ENCODE measurements around the gene DOCK4. TPM values are rescaled to one million over a fixed set of nuclear protein-coding genes. Genes with fewer than 3 reads are reported as not detected.

Gene DOCK4
- total and polyA plus RNA-seq, 4 donors, result 7.2 to 48.9 (median 12.8) TPM

DNA sequence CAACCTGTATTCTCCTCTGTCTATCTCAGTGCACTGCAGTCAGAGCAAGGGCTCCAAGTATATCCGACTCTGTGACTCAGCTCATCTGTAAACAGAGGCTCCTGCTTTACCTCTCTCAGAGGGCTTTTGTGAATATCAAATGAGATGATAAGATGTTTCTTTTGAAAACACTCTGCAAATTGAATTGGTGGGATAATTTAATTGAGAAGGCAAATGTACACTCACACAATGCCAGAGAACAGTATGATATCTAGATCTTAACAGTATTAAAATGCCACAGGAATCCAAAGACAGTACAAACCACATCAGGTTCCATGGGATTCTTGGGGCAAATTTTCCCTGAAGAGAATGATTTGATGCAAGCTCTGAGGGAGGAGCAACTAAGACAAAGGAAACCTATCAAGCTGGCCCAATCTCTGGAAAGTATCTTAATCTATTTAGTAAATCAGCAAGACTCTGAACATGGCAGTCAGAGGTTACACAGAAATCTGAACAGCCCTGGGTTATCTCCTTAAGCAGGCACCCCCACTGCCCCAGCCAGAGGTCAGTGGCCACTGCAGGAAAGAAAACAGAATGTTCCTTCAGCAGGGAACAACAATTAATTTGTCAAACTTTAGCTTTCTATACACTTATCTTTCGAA, 45.9 kb downstream of the DOCK4 start:
- Histone ChIP-seq H3K9me3 (ENCODE audit: control insufficient read depth in 4 of 4, low read length in 3 of 4) (no peaks in the 10 kb centered on the region), H3K4me3 (ENCODE audit: low read depth in 1 of 3, low read length in 3 of 3) (no peak overlapping the region), H3K4me1 (ENCODE audit: control insufficient read depth in 4 of 4, insufficient read depth in 4 of 4, low read length in 3 of 4) (peaks cover 10 to 23% (median 15%) of the 10 kb centered on the region in 4 donors), H3K9ac (ENCODE audit: low read depth in 1 of 2, low read length in 2 of 2) (no peak overlapping the region), H3K27me3 (ENCODE audit: control insufficient read depth in 4 of 4, insufficient read depth in 4 of 4, low read length in 3 of 4) (no peaks in the 10 kb centered on the region), H3K36me3 (ENCODE audit: control insufficient read depth in 4 of 4, insufficient read depth in 3 of 4, low read depth in 1 of 4, low read length in 3 of 4) (no peaks in the 10 kb centered on the region), H3K27ac (ENCODE audit: low read depth in 1 of 2, low read length in 2 of 2) (peak overlapping the region in 1 of 2 donors; percentile 3)
- WGBS, result 62% methylated on average over 2 of the region's 2 CpGs
- no peak for DNase-seq (ENCODE audit: low spot score)
- TF ChIP-seq SP1 (IDR thresholded peaks at IDR 0.05) (peak; percentile 29), RXRA (IDR thresholded peaks at IDR 0.05) (peak; percentile 6 to 35), YY1 (IDR thresholded peaks at IDR 0.05) (no peak), NR2F2 (IDR thresholded peaks at IDR 0.05) (peak; percentile 97)

DNA sequence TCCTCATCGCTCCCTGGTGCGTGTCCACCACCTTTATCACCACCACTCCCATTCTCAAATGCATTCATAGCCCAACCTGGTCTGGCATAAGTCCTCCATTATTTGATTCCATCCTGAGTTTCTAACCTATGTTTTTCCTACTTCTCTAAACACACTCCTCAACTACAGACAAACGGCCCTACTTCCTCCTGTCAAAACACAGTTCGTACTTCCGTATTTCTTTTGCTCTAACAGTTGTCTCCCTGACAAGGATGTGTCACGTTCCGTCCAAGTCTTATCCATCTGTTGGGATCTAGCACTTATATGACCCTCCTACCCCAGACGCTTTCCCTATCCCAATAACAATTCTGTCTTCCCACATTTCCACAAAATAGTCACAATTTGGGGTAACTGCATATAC, 46.8 kb downstream of the DOCK4 start:
- 78% methylated on average over 8 of the region's 8 CpGs for WGBS
- Histone ChIP-seq H3K27ac (ENCODE audit: low read depth in 1 of 2, low read length in 2 of 2) (no peak overlapping the region), H3K4me1 (ENCODE audit: control insufficient read depth in 4 of 4, insufficient read depth in 4 of 4, low read length in 3 of 4) (peaks cover 10 to 23% (median 14%) of the 10 kb centered on the region in 4 donors), H3K9me3 (ENCODE audit: control insufficient read depth in 4 of 4, low read length in 3 of 4) (no peaks in the 10 kb centered on the region), H3K9ac (ENCODE audit: low read depth in 1 of 2, low read length in 2 of 2) (no peak overlapping the region), H3K4me3 (ENCODE audit: low read depth in 1 of 3, low read length in 3 of 3) (no peak overlapping the region), H3K36me3 (ENCODE audit: control insufficient read depth in 4 of 4, insufficient read depth in 3 of 4, low read depth in 1 of 4, low read length in 3 of 4) (no peaks in the 10 kb centered on the region), H3K27me3 (ENCODE audit: control insufficient read depth in 4 of 4, insufficient read depth in 4 of 4, low read length in 3 of 4) (no peaks in the 10 kb centered on the region)
- no peak for DNase-seq (ENCODE audit: low spot score)
- no peak for TF ChIP-seq EGR1 (IDR thresholded peaks at IDR 0.05; ENCODE audit: low read depth in 2 of 2)
- TF ChIP-seq, protein P1, sequence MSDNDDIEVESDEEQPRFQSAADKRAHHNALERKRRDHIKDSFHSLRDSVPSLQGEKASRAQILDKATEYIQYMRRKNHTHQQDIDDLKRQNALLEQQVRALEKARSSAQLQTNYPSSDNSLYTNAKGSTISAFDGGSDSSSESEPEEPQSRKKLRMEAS (IDR thresholded peaks at IDR 0.05), result no peak
- TF ChIP-seq, protein P2, sequence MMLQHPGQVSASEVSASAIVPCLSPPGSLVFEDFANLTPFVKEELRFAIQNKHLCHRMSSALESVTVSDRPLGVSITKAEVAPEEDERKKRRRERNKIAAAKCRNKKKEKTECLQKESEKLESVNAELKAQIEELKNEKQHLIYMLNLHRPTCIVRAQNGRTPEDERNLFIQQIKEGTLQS (IDR thresholded peaks at IDR 0.05), result no peak
- no peak for TF ChIP-seq HNF4G (IDR thresholded peaks at IDR 0.05)
- TF ChIP-seq RAD21 (IDR thresholded peaks at IDR 0.05), result no peak
- TF ChIP-seq, protein P3, sequence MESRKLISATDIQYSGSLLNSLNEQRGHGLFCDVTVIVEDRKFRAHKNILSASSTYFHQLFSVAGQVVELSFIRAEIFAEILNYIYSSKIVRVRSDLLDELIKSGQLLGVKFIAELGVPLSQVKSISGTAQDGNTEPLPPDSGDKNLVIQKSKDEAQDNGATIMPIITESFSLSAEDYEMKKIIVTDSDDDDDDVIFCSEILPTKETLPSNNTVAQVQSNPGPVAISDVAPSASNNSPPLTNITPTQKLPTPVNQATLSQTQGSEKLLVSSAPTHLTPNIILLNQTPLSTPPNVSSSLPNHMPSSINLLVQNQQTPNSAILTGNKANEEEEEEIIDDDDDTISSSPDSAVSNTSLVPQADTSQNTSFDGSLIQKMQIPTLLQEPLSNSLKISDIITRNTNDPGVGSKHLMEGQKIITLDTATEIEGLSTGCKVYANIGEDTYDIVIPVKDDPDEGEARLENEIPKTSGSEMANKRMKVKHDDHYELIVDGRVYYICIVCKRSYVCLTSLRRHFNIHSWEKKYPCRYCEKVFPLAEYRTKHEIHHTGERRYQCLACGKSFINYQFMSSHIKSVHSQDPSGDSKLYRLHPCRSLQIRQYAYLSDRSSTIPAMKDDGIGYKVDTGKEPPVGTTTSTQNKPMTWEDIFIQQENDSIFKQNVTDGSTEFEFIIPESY (IDR thresholded peaks at IDR 0.05), result no peak
- TF ChIP-seq FOXA2 (IDR thresholded peaks at IDR 0.05), result no peak

DNA sequence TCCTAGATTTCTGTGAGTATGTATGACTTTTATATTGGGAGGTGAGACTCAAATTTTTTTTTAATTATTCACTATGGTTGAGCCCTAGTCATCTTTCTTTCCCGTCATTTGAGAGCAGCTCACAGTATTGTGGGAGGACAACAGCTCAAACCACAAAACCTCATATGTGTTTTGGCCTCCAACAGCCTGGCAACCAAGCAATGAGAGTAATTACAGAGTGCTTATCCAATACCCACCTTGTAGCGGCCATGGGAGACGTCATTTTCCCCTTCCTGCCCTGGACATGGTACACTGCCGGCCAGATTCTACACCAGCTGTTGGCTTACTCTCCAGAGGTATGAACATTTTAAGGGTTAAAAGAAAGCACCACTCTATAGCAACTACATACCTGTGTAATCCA, 49.1 kb downstream of the DOCK4 start:
- Histone ChIP-seq H3K27ac (ENCODE audit: low read depth in 1 of 2, low read length in 2 of 2) (no peak overlapping the region), H3K4me3 (ENCODE audit: low read depth in 1 of 3, low read length in 3 of 3) (no peak overlapping the region), H3K9me3 (ENCODE audit: control insufficient read depth in 4 of 4, low read length in 3 of 4) (no peaks in the 10 kb centered on the region), H3K4me1 (ENCODE audit: control insufficient read depth in 4 of 4, insufficient read depth in 4 of 4, low read length in 3 of 4) (peaks cover under 1 to 12% (median 7%) of the 10 kb centered on the region in 4 donors), H3K36me3 (ENCODE audit: control insufficient read depth in 4 of 4, insufficient read depth in 3 of 4, low read depth in 1 of 4, low read length in 3 of 4) (no peaks in the 10 kb centered on the region), H3K9ac (ENCODE audit: low read depth in 1 of 2, low read length in 2 of 2) (no peak overlapping the region), H3K27me3 (ENCODE audit: control insufficient read depth in 4 of 4, insufficient read depth in 4 of 4, low read length in 3 of 4) (no peaks in the 10 kb centered on the region)
- TF ChIP-seq HNF4A (conservative IDR thresholded peaks at IDR 0.05) (no peak), NR2F2 (IDR thresholded peaks at IDR 0.05) (no peak), RAD21 (IDR thresholded peaks at IDR 0.05) (no peak), HNF4G (IDR thresholded peaks at IDR 0.05) (no peak)
- TF ChIP-seq, protein P2 (IDR thresholded peaks at IDR 0.05), result no peak
- 64% methylated on average over 4 of the region's 4 CpGs for WGBS
- no peak for DNase-seq (ENCODE audit: low spot score)

All from liver (tissue), 9 donors.